Measurements from ENCODE around the gene CA6.
"Not testable (repeated sequence)": the region's sequence is repeated elsewhere in the genome, so short reads cannot be mapped to it uniquely, and the experiment has no call there.

Gene CA6

DNA sequence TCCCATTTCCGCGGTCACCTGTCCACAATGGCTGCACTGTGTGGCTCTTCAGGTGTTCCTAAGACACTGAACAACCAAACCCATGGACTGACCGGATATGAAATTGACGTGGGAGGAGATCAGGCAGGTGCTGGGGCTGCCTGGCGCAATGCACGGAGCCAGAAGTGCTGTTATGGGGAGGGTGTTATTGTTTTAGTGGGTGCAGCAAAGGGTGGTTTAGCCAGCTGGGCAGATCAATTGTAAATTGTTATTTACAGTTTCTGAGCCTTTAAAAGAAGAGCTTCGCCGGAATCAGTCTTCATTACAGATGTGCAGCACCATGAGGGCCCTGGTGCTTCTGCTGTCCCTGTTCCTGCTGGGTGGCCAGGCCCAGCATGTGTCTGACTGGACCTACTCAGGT is at the start of gene CA6:
Gene CA6, plus strand, starts transcription at position 301 of the 400 bp plus-strand sequence. Its CDS starts 19 bp downstream, at position 320.
- no peak for DNase-seq

DNA sequence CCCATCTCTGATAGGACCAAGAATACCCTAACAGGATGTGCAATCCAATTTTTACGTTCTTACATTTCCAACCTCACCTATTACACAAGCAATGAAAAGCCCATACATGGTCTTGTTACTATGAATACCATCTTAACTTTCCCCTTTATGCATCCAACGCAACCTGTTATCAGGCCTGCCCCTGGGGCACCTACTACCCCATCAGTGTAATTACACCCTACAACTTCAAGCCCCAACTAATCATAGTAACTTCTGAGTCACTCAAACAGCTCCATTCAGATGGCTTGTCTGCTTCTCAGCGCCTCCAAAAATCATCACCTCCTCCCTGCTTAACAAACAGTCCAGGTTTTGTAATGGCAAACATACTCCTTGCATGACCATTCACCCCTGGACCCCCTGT is 48.9 kb upstream of the CA6 start:
- DNase-seq, result not testable (repeated sequence)

DNA sequence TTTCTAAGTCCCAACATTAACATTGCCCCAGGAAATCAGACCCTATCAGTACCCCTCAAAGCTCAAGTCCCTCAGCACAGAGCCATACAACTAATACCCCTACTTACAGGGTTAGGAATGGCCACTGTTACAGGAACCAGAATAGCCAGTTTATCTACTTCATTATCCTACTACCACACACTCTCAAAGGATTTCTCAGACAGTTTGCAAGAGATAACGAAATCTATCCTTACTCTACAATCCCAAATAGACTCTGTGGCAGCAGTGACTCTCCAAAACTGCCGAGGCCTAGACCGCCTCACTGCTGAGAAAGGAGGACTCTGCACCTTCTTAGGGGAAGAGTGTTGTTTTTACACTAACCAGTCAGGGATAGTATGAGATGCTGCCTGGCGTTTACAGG is 48.2 kb upstream of the CA6 start:
- DNase-seq, result not testable (repeated sequence)

DNA sequence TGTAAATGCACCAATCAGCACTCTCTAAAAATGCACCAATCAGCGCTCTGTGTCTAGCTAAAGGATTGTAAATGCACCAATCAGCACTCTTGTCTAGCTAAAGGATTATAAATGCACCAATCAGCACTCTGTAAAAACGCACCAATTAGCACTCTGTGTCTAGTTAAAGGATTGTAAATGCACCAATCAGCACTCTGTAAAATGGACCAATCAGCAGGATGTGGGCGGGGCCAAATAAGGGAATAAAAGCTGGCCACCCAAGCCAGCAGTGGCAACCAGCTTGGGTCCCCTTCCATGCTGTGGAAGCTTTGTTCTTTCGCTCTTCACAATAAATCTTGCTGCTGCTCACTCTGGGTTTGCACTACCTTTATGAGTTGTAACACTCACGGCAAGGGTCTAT is 47.2 kb upstream of the CA6 start:
- DNase-seq, result not testable (repeated sequence)

DNA sequence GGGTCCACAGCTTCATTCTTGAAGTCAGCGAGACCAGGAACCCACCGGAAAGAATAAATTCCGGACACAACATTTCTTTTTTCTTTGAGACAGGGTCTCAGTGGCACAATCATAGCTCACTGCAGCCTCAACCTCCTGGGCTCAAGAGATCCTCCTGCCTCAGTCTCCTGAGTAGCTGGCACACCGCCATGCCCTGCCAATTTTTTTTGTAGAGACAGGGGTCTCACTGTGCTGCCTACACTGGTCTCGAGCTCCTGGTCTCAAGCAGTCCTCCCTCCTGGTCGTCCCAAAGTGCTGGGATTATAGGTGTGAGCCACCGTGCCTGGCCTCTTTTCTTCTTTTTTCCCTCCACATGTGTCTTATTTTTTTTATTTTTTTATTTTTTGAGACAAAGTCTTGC is 46.6 kb upstream of the CA6 start:
- no peak for DNase-seq

DNA sequence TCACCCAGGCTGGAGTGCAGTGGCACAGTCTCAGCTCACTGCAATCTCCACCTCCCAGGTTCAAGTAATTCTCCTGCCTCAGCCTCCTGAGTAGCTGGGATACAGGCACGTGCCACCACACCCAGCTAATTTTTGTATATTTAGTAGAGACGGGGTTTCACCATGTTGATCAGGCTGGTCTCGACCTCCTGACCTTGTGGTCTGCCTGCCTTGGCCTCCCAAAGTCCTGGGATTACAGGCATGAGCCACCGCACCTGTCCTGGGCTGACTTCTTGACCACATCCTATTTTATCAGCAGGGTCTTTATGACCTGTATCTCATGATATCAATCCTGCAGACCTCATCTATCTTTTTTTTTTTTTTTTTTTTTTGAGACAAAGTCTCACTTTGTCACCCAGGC is 45.0 kb upstream of the CA6 start:
- not testable (repeated sequence) for DNase-seq

DNA sequence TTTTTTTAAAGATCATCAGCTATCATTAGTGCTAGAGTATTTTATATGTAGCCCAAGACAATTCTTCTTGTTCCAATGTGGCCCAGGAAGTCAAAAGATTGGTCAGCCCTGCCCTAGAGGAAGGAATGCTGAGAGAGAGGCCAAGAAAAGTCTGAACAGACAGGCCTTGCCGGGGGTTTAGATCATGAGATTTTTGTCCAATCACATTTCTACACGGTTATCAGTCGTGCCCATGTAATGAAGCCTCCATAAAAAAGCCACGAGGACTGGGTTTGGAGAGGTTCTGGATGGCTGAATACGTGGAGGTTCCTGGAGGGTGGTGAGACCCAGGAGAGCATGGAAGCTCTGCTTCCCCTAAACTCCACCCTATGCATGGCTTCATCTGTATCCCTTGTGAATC is 42.9 kb upstream of the CA6 start:
- DNase-seq, result peak; percentile 54

DNA sequence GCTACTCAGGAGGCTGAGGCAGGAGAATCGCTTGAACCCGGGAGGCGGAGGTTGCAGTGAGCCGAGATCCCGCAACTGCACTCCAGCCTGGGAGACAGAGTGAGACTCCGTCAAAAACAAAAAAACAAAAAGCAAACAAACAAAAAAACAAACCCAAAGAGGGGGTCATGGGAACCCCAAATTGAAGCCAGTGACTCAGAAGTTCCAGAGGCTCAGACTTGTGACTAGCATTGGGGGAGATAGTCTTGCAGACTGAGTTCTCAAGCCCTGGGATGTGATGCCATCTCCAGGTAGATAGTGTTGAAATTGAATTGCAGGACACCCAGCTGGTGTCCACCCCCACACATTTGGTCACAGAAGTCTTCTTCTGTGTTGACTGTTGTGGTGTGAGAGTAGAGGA is 42.3 kb upstream of the CA6 start:
- DNase-seq, result peak; percentile 45

DNA sequence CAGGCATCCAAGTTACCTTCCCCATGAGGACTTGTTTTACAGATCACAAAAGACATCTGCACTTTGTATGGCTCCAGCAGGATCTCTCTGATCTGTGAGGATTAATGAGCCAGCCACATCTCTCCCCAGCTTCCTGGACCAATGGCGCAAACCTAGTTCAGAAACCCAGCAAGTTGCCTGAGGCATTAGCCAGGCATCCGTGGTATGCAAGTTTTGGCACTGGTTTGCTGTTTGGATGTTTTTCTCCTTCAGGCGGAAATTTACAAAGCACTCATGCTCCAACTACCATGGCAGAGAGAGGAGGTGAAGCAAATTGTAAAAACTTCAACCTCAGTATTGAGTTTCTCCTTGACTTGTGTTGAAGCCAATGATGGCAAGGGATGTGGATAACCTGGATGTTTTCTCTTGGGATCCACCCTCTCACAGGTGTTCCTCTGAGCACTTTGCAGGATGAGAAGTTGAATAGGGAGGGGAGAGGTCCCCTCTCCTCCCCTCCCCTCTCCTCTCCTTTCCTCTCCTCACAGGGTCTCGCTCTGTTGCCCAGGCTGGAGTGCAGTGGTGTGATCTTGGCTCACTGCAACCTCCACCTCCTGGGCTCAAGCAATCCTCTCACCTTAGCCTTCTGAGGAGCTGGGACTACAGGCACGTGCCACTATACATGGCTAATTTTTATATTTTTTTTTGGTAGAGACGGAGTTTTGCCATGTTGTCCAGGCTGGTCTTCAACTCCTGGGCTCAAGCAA is 41.6 kb upstream of the CA6 start:
- DNase-seq, result peak; percentile 97

DNA sequence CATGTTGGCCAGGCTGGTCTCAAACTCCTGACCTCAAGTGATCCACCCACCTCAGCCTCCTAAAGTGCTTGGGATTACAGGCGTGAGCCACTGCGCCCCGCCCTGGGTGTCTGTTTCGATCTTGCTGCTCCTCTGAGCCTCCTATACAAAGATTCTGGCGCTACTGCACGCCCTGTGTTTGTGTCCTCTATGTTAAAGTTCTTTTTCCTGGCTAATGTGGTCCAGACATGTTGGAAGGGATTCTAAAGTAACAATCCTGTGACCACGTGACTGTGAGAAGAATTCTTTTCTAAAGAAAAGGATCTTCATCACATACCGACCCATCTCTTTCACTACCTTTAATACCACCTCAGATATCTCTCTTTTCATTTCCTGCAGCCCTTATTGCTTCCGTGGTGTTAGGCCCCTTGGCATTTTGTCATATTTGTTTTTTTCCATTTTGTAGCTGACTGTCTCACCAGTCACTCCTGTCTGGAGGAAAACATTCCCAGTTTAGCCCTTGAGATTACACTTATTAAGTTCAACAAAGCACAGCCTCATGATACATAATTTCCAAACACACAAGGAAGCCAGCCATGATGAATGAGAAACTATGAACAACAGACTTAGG is 40.0 kb upstream of the CA6 start:
- DNase-seq, result peak; percentile 36

DNA sequence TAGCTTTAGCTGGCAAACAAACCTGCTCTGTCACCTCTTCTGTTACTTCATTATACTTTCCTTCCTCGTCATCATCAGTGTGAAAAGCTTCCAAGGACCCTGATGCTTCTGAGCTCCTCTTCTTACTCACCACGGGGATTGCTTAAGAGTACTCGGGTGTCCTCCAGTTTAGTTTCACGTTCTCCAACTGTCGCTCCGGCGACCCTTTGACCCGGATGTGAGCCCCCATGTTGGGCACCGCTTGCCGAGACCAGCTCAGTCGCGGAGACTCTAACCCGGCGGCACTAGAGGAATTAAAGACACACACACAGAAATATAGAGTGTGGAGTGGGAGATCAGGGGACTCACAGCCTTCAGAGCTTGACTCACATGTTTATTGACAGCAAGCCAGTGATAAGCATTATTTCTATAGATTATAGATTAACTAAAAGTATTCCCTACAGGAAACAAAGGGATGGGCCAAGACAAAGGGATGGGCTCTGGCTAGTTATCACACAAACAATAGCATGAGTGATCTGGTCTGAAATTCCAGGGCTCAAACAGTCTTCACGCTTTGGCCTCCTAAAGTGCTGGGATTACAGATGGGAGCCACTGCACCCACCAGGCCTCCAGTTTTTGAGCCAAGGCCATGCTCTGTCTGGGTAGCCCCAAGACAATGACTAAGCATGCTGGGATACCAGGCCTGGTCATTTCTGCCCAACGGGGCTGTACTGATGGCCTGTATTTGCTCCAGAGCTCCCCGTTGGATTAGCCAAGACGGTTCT is 37.1 kb upstream of the CA6 start:
- no peak for DNase-seq

DNA sequence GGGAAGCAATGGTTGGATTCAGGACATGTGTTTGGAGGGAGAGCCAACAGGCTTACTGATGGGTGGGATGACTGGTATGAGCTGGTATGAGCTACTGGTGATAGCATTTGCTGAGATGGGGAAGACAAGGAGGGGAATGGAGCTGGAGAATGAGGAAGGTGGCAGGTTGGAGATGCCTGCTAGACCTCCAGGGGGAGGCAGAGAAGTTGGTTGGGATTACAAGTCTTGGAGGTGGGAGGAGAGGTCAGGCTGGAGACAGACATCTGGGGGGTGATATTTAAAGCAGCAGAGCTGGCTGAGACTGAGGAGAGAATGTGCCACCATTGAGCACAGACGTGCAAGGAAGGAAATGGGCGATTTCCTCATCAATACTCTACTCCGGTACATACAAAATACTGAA is 35.3 kb upstream of the CA6 start:
- DNase-seq, result no peak

DNA sequence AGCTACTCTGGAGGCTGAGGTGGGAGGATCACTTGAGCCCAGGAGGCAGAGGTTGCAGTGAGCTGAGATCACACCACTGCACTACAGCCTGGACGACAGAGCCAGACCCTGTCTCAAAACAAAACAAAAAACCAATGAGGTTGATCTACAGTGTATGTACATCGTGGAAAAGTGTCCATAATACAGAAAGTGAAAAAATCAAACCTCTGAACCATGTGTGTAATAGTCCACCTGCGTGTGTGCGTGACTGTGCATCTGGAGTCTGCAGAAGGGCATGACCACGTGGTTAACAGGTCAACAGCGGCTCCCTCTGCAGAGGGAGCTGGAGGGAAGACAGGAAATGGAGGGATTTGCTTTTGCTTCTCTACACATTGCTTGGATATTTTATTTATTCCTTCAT is 34.8 kb upstream of the CA6 start:
- peak; percentile 22 for DNase-seq

DNA sequence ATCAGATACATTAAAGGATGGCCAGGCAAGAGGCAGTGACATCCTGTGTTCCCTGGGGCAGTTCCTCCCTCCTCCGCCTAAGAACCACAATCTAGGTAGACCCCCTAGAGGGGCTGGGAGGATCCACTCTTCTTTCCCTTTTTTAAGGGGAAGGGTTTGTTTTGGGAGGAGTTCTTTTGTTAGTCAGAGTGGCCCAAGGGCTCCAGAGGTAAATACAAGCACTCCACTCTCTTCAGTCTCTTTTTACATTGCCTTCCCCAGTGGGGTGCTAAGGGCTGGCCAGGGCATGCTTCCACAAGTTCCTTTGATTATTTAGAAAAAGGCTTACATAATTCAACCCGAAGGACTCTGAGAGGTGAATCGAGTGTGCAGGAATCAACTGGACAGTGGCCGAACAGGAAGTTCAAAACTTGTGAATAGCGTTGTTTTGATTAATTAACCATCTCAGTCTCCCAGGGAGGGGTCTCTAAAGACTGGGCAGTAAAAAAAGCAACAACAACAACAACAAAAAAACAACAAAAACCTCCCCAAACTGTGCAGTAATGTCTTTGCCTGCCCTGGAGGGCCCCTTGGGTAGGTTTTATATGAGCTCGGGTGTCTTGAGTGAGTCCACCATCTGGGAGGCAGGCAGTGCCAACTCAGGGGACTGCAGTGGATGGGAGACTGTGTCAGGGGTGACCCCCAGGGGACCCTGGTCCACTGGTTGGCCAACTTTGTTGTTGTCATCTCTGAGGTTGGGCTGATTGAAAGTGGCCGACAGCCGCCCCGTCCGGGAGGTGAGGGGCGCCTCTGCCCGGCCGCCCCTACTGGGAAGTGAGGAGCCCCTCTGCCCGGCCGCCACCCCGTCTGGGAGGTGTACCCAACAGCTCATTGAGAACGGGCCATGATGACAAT is 34.0 kb upstream of the CA6 start:
- no peak for DNase-seq

DNA sequence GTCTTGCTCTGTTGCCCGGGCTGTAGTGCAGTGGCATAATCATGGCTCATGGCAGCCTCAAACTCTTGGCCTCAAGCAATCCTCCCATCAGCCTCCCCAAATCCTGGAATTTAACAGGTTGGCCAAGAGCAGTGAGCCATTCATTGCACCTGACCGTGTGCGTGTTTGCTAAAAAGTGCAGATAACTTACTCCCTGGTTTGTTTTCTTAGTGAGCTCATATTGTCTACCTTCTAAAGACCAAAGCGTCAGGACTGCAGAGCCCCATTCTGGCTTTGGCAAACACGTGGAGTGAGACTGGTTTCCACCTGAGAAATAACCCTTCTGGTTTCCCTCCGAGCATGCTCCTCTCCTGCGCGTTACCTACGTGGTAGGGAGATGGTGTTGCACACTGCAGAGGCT is 32.2 kb upstream of the CA6 start:
- no peak for DNase-seq

DNA sequence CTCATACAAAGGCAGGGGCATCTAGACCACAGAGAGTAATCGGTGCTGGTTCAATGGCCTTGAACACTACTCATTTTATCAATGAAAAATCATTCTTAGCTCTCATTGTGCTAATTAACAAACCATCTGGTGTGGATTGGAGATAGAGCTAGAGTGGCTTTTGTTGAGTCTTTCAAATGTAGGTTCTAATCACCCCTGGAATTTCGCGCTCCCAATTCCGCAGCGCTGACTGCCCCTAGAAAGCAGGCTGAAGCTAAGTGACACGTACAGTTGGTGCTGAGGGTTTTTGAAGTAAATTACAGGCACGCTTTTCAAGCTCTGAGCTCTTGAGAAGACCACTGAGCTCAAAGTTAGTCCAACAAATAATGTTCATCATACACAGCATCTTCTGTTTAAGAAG is 31.2 kb upstream of the CA6 start:
- no peak for DNase-seq

DNA sequence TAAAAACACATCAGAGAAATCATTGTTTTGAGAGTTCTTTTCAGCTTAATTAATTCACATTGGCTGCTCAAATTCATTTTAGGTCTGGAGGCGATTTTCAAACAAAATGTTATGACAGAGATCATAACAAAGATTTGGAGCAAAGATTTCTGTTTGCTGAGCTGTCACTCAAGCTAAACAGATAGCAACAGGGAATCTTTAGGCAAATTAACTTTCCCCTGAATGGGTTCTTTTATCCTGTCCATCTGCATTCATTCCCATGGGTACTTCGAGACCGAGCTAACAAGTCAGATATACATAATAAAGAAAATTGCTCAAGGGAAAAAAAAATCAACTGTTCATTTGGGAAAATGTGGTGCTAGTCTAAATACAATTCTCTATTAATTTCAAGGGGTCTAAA is 30.2 kb upstream of the CA6 start:
- DNase-seq, result no peak

DNA sequence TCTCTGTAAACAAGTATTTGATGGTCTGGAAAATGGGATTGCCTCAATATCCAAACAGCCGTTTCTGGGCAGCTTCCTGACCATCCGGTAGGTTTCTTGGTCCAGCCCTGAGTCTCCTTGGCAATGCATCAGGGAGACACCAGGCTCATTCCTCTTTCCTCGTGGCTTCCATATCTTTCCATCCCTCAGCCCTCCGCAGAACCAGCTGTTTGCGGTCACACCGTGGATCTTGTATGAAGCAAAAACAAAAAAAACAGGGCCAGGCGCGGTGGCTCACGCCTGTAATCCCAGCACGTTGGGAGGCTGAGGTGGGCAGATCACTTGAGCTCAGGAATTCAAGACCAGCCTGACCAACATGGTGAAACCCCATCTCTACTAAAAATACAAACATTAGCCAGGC is 28.1 kb upstream of the CA6 start:
- not testable (repeated sequence) for DNase-seq

DNA sequence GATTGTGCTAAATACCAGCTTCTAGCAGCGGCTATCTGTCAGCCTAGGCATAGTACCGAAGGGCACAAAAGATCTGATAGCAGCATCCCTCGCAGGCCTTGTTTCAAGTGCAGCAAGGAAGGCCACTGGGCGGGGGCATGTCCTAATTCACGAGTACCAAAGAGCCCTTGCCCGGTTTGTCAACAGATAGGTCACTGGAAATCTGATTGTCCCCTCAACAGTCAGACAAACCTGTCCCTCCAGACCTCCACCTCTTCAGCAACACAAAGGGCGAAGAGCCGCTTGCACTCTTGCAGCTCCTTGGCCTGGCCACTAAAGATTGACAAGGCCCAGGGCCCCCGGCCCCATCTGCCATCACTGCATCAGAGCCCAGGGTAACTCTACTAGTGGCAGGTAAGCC is 22.7 kb upstream of the CA6 start:
- no peak for DNase-seq

DNA sequence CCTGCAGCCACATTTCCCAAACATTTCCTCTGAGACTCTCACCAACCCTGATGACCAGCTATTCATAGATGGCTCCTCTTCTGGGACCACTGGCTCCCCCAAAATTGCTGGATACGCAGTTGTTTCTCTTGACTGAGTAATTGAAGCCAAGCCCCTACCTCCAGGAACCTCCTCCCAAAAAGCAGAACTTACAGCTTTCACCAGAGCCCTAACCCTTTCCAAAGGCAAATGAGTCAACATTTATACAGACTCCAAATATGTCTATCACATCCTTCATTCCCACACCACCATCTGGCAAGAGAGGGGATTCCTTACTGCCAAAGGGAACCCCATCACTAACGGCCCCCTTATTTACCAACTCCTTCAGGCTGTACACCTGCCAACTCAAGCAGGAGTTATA is 20.3 kb upstream of the CA6 start:
- no peak for DNase-seq

DNA sequence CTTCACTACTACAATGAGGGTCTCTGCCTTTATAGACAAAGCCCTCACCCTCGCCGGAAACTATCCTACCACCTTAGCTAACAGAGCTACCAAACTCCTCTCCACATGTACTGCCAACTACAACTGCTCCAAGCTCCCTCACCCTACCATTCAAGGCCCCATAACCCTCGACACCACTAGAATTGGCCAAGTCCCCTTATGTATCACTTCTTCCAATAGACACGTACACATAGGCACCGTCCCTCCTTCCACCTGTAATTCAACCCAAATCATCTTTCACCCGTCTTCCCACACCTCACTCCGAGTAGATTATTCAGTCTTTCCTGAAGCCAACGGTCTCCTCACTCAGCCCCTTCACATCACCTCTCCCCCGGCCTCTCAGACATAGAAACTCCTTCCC is 19.7 kb upstream of the CA6 start:
- no peak for DNase-seq

DNA sequence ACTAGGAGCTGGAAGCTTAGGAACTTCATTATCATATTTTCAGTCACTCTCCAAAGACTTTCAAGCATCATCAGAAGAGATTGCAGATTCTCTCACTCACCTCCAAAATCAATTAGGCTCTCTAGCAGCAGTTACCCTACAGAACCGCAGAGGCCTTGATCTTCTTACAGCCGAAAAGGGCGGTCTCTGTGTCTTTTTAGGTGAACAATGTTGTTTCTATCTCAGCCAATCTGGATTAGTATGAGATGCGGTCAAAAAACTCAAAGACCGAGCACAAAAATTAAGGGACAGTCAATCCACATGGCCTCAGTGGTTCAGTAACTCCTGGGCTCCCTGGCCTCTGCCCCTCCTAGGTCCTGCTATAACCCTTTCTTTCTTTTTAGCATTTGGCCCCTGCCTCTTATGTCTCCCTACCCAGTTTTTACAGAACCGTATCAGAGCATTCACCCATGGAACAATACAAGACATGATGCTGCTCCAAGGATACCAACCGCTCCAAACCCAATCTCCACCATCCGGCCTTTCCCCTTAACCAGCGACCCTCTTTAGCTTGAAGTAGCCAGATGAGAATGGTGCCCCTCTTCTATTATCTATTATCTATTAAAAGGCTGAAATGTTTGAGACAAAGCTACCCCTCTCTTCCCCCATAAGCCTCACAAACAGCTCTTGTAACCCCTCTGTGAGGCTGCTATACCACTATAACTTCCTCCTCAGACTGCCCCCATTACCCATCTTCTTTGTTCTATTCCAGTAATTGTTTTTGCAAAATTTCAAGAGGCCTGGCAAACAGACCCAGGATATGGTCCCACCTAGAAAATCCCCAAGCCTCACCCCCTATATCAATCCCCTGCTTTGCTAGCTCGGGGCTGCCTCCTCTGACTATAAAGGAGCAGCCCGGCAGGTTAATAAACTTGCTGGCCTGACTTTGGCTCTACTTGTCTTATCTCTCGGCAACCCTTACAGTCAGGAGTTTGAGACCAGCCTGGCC is 18.7 kb upstream of the CA6 start:
- no peak for DNase-seq
